ENCODE data around the gene CDH2.

GRCh38 chr18:28115149-28115550 lies 61.8 kb downstream of the CDH2 start:
- TF ChIP-seq CTCF (IDR thresholded peaks at IDR 0.05; ENCODE audit: insufficient read depth, low read depth, low read length) (no peak), EZH2 (IDR thresholded peaks at IDR 0.05; ENCODE audit: insufficient read depth, low read length) (no peak)
